ENCODE measurements around the gene LRMDA. TPM values are rescaled to one million over a fixed set of nuclear protein-coding genes. Genes with fewer than 3 reads are reported as not detected.
A peak's percentile ranks its signal among the peaks of the same experiment; 100 is the strongest.

Gene LRMDA
- total RNA-seq, 1 experiment from 2014 or later: 1.2 TPM

- no peak overlapping the region for H3K27ac ChIP-seq (ENCODE audit: low read length)
- no peaks in the 10 kb centered on the region for H4K20me1 ChIP-seq (ENCODE audit: low read length)
- H3K4me1 ChIP-seq (ENCODE audit: insufficient read depth, low read length): no peaks in the 10 kb centered on the region
- H2AFZ ChIP-seq (ENCODE audit: low read length): no peak overlapping the region
- no peaks in the 10 kb centered on the region for H3K9me3 ChIP-seq (ENCODE audit: low read length)
- TF ChIP-seq EZH2phosphoT487 (IDR thresholded peaks at IDR 0.05; ENCODE audit: borderline replicate concordance, low read length) (no peak), EZH2 (IDR thresholded peaks at IDR 0.05; ENCODE audit: low read length, unreplicated experiment) (no peak), CTCF (conservative IDR thresholded peaks at IDR 0.05; ENCODE audit: low read depth, low read length) (no peak)
- H3K79me2 ChIP-seq (ENCODE audit: low read length): no peaks in the 10 kb centered on the region
- H3F3A ChIP-seq (ENCODE audit: low read length, unreplicated experiment): no peaks in the 10 kb centered on the region
- no TSS peak for BruUV-seq (replicated peaks)
- intact Hi-C loops (cut with micrococcal nuclease): no loop called here
- H3K36me3 ChIP-seq (ENCODE audit: low read depth, low read length): no peaks in the 10 kb centered on the region
- no peak overlapping the region for H3K4me3 ChIP-seq (ENCODE audit: low read length)
- ATAC-seq (no peak), DNase-seq (no peak)
- ChIA-PET CTCF (no interaction called here), POLR2A (ENCODE audit: unreplicated experiment) (no interaction called here)
- H3K27me3 ChIP-seq (ENCODE audit: low read length): peaks cover 38% of the 10 kb centered on the region
- no peak overlapping the region for H3K9ac ChIP-seq (ENCODE audit: low read length)
- H3K4me2 ChIP-seq (ENCODE audit: low read length): no peak overlapping the region
- 0 out of 2 replicates have a peak, but pooled peaks cover 5% of the 10 kb centered on the region for H3K9me2 ChIP-seq (replicated peaks; ENCODE audit: low read length)
Observed at GRCh38 chr10:76479103-76479790, 1047.8 kb downstream of the LRMDA start.

GRCh38 chr10:76481178-76481577 lies 1049.8 kb downstream of the LRMDA start:
- intact Hi-C loops (cut with micrococcal nuclease): no loop called here

GRCh38 chr10:76487582-76487981 lies 1056.2 kb downstream of the LRMDA start:
- no peaks in the 10 kb centered on the region for H3K9me2 ChIP-seq (replicated peaks; ENCODE audit: low read length)
- H3K27ac ChIP-seq (ENCODE audit: low read length): no peak overlapping the region
- no peaks in the 10 kb centered on the region for H3K4me1 ChIP-seq (ENCODE audit: insufficient read depth, low read length)
- POLR2A ChIA-PET (ENCODE audit: unreplicated experiment): no interaction called here
- CTCF ChIA-PET: no interaction called here
- no peak for TF ChIP-seq EZH2 (IDR thresholded peaks at IDR 0.05; ENCODE audit: low read length, unreplicated experiment)
- no peak for TF ChIP-seq EZH2phosphoT487 (IDR thresholded peaks at IDR 0.05; ENCODE audit: borderline replicate concordance, low read length)
- no peak for TF ChIP-seq CTCF (conservative IDR thresholded peaks at IDR 0.05; ENCODE audit: low read depth, low read length)
- ATAC-seq: no peak
- H3K9me3 ChIP-seq (ENCODE audit: low read length): peaks cover 28% of the 10 kb centered on the region
- H2AFZ ChIP-seq (ENCODE audit: low read length): no peak overlapping the region
- H3F3A ChIP-seq (ENCODE audit: low read length, unreplicated experiment): no peaks in the 10 kb centered on the region
- peaks cover 42% of the 10 kb centered on the region for H3K27me3 ChIP-seq (ENCODE audit: low read length)
- DNase-seq: no peak
- no peaks in the 10 kb centered on the region for H4K20me1 ChIP-seq (ENCODE audit: low read length)
- BruUV-seq (replicated peaks): no TSS peak
- H3K79me2 ChIP-seq (ENCODE audit: low read length): no peaks in the 10 kb centered on the region
- H3K4me2 ChIP-seq (ENCODE audit: low read length): no peak overlapping the region
- no peak overlapping the region for H3K4me3 ChIP-seq (ENCODE audit: low read length)
- H3K9ac ChIP-seq (ENCODE audit: low read length): no peak overlapping the region
- intact Hi-C loops (cut with micrococcal nuclease): no loop called here
- H3K36me3 ChIP-seq (ENCODE audit: low read depth, low read length): no peaks in the 10 kb centered on the region

More at GRCh38 chr10:76481178-76481577, 1049.8 kb downstream of the LRMDA start:
- Histone ChIP-seq H3K4me3 (ENCODE audit: low read length) (no peak overlapping the region), H3K4me1 (ENCODE audit: insufficient read depth, low read length) (no peaks in the 10 kb centered on the region), H3K4me2 (ENCODE audit: low read length) (no peak overlapping the region), H2AFZ (ENCODE audit: low read length) (no peak overlapping the region), H3K9ac (ENCODE audit: low read length) (no peak overlapping the region), H3K27ac (ENCODE audit: low read length) (no peak overlapping the region), H4K20me1 (ENCODE audit: low read length) (no peaks in the 10 kb centered on the region), H3K9me2 (replicated peaks; ENCODE audit: low read length) (0 out of 2 replicates have a peak, but pooled peaks cover 5% of the 10 kb centered on the region), H3K79me2 (ENCODE audit: low read length) (no peaks in the 10 kb centered on the region), H3K9me3 (ENCODE audit: low read length) (no peaks in the 10 kb centered on the region), H3K27me3 (ENCODE audit: low read length) (peaks cover 49% of the 10 kb centered on the region), H3F3A (ENCODE audit: low read length, unreplicated experiment) (no peaks in the 10 kb centered on the region), H3K36me3 (ENCODE audit: low read depth, low read length) (no peaks in the 10 kb centered on the region)
- ChIA-PET CTCF (no interaction called here), POLR2A (ENCODE audit: unreplicated experiment) (no interaction called here)
- 0 out of 2 replicates have a peak, but pooled peaks have one; percentile 17 for TF ChIP-seq EZH2phosphoT487 (IDR thresholded peaks at IDR 0.05; ENCODE audit: borderline replicate concordance, low read length)
- no peak for TF ChIP-seq EZH2 (IDR thresholded peaks at IDR 0.05; ENCODE audit: low read length, unreplicated experiment)
- no peak for DNase-seq
- ATAC-seq: no peak
- no TSS peak for BruUV-seq (replicated peaks)
